ENCODE data around the gene PRR35.

Gene PRR35

DNA sequence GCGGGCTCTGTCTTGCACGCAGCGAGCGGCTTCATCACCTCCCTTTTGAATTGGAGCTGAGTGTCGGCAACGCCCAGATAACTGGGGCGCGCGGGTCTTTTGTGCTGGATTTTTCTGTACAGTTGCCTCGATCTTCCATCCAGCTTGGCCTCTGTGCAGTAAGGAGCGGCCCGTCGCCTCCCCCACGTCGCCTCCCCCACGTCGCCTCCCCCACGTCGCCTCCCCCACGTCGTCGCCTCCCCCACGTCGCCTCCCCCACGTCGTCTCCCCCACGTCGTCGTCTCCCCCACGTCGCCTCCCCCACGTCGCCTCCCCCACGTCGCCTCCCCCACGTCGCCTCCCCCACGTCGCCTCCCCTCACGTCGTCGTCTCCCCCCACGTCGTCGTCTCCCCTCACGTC lies 15.7 kb upstream of the PRR35 start:
- TF ChIP-seq, protein P1, sequence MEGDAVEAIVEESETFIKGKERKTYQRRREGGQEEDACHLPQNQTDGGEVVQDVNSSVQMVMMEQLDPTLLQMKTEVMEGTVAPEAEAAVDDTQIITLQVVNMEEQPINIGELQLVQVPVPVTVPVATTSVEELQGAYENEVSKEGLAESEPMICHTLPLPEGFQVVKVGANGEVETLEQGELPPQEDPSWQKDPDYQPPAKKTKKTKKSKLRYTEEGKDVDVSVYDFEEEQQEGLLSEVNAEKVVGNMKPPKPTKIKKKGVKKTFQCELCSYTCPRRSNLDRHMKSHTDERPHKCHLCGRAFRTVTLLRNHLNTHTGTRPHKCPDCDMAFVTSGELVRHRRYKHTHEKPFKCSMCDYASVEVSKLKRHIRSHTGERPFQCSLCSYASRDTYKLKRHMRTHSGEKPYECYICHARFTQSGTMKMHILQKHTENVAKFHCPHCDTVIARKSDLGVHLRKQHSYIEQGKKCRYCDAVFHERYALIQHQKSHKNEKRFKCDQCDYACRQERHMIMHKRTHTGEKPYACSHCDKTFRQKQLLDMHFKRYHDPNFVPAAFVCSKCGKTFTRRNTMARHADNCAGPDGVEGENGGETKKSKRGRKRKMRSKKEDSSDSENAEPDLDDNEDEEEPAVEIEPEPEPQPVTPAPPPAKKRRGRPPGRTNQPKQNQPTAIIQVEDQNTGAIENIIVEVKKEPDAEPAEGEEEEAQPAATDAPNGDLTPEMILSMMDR (conservative IDR thresholded peaks at IDR 0.05; ENCODE audit: low read depth, low read length): no peak
- Histone ChIP-seq H2AFZ (ENCODE audit: low read depth) (no peak overlapping the region), H3K4me2 (no peak overlapping the region), H3K36me3 (ENCODE audit: insufficient read depth) (no peaks in the 10 kb centered on the region), H3K27ac (no peak overlapping the region), H3K79me2 (ENCODE audit: insufficient read depth, low read depth) (peaks cover 19% of the 10 kb centered on the region; the same call in 1 of the 2 replicates), H3K27me3 (ENCODE audit: insufficient read depth, low read depth) (no peaks in the 10 kb centered on the region), H4K20me1 (ENCODE audit: insufficient read depth) (no peaks in the 10 kb centered on the region), H3K9ac (no peak overlapping the region), H3K4me1 (ENCODE audit: low read depth, poor library complexity, severe bottlenecking) (no peaks in the 10 kb centered on the region), H3K4me3 (IDR thresholded peaks at IDR 0.05; ENCODE audit: insufficient read depth, low read depth, low read length) (no peak overlapping the region)

DNA sequence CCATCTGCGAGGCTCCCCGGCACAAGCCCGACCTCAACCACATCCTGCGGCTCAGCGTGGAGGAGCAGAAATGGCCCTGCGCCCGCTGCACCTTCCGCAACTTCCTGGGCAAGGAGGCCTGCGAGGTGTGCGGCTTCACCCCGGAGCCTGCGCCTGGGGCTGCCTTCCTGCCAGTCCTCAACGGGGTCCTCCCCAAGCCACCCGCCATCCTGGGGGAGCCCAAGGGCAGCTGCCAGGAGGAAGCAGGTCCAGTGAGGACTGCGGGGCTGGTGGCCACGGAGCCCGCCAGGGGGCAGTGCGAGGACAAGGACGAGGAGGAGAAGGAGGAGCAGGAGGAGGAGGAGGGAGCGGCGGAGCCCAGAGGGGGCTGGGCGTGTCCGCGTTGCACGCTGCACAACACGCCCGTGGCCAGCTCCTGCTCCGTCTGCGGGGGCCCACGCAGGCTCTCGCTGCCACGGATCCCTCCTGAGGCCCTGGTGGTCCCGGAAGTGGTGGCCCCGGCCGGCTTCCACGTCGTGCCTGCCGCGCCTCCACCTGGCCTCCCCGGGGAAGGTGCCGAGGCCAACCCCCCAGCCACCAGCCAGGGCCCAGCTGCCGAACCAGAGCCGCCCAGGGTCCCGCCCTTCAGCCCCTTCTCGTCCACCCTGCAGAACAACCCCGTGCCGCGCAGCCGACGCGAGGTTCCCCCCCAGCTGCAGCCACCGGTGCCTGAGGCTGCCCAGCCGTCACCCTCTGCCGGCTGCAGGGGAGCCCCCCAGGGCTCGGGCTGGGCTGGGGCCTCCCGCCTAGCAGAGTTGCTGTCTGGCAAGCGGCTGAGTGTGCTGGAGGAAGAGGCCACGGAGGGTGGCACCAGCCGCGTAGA lies 13.1 kb upstream of the PRR35 start:
- H4K20me1 ChIP-seq (ENCODE audit: insufficient read depth): no peaks in the 10 kb centered on the region
- H3K27ac ChIP-seq: no peak overlapping the region
- peaks cover 4% of the 10 kb centered on the region; the same call in 1 of the 2 replicates for H3K79me2 ChIP-seq (ENCODE audit: insufficient read depth, low read depth)
- no peaks in the 10 kb centered on the region for H3K27me3 ChIP-seq (ENCODE audit: insufficient read depth, low read depth)
- TF ChIP-seq, protein P1 (conservative IDR thresholded peaks at IDR 0.05; ENCODE audit: low read depth, low read length): no peak
- H3K36me3 ChIP-seq (ENCODE audit: insufficient read depth): no peaks in the 10 kb centered on the region
- no peak overlapping the region for H3K4me2 ChIP-seq
- H3K9ac ChIP-seq: no peak overlapping the region
- H3K4me3 ChIP-seq (IDR thresholded peaks at IDR 0.05; ENCODE audit: insufficient read depth, low read depth, low read length): no peak overlapping the region
- H2AFZ ChIP-seq (ENCODE audit: low read depth): no peak overlapping the region
- H3K4me1 ChIP-seq (ENCODE audit: low read depth, poor library complexity, severe bottlenecking): no peaks in the 10 kb centered on the region

DNA sequence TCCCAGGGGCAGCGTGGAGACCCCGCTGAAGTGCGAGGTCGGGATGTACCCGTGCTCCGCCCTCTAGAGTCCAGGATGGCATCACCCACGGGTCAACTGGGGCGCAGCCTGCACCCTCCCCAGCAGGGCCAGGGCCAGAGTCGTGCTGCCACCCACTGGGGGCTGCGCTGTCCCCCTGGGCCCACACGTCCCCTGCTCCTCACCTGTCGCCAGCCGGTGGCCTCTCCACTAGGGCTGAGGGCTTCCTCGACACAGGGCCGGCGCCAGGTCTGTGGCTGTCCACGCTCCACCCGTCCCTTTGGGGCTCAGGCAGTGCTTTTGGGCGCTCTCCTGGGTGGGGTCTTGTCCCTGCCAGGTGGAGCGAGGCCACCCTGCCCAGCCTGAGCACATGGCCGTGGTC lies 11.6 kb upstream of the PRR35 start:
- TF ChIP-seq, protein P1 (conservative IDR thresholded peaks at IDR 0.05; ENCODE audit: low read depth, low read length): no peak
- Histone ChIP-seq H3K36me3 (ENCODE audit: insufficient read depth) (no peaks in the 10 kb centered on the region), H3K4me2 (no peak overlapping the region), H3K27me3 (ENCODE audit: insufficient read depth, low read depth) (no peaks in the 10 kb centered on the region), H3K4me3 (IDR thresholded peaks at IDR 0.05; ENCODE audit: insufficient read depth, low read depth, low read length) (no peak overlapping the region), H3K9ac (no peak overlapping the region), H2AFZ (ENCODE audit: low read depth) (no peak overlapping the region), H3K27ac (no peak overlapping the region), H3K4me1 (ENCODE audit: low read depth, poor library complexity, severe bottlenecking) (no peaks in the 10 kb centered on the region), H4K20me1 (ENCODE audit: insufficient read depth) (no peaks in the 10 kb centered on the region), H3K79me2 (ENCODE audit: insufficient read depth, low read depth) (no peaks in the 10 kb centered on the region; the same call in 1 of the 2 replicates)

DNA sequence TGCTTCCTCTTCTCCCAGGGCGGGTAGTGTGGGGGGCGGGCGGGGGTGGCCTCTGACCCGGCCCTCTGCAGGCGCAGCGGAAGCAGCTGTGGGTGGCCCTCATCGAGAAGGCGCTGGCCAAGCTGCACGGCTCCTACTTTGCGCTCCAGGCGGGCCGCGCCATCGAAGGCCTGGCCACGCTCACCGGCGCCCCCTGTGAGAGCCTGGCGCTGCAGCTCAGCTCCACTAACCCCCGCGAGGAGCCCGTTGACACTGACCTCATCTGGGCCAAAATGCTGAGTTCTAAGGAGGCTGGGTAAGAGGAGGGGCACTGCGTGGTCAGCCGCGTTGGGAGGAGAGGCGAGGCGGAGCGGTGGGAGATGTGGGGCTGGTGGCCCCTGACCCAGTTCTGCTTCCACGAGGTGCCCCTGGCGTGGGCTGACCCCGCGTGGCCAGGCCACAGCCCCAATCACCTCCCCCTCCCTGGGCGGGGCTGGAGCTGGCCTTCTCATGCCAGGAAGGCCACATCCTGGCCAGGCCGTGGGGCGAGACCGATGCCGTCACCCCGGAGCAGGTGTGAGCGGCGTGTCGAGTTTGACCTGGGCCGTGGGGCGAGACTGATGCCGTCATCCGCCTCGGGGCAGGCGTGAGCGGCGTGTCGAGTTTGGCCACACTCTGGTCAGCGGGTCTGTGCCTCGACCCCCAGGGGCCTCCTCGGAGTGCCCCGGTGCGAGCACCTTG lies 10.5 kb upstream of the PRR35 start:
- Histone ChIP-seq H2AFZ (ENCODE audit: low read depth) (no peak overlapping the region), H3K9ac (no peak overlapping the region), H3K4me3 (IDR thresholded peaks at IDR 0.05; ENCODE audit: insufficient read depth, low read depth, low read length) (no peak overlapping the region), H3K27ac (no peak overlapping the region), H3K4me2 (no peak overlapping the region), H3K4me1 (ENCODE audit: low read depth, poor library complexity, severe bottlenecking) (no peaks in the 10 kb centered on the region), H4K20me1 (ENCODE audit: insufficient read depth) (no peaks in the 10 kb centered on the region), H3K79me2 (ENCODE audit: insufficient read depth, low read depth) (no peaks in the 10 kb centered on the region), H3K36me3 (ENCODE audit: insufficient read depth) (no peaks in the 10 kb centered on the region), H3K27me3 (ENCODE audit: insufficient read depth, low read depth) (no peaks in the 10 kb centered on the region)
- TF ChIP-seq, protein P1 (conservative IDR thresholded peaks at IDR 0.05; ENCODE audit: low read depth, low read length): 0 out of 2 replicates have a peak, but pooled peaks have one; percentile 14
